Measurements from ENCODE around the gene SOX10. TPM values are rescaled to one million over a fixed set of nuclear protein-coding genes. Genes with fewer than 3 reads are reported as not detected.

The SOX10 gene
- total RNA-seq = 3.2 TPM

DNA sequence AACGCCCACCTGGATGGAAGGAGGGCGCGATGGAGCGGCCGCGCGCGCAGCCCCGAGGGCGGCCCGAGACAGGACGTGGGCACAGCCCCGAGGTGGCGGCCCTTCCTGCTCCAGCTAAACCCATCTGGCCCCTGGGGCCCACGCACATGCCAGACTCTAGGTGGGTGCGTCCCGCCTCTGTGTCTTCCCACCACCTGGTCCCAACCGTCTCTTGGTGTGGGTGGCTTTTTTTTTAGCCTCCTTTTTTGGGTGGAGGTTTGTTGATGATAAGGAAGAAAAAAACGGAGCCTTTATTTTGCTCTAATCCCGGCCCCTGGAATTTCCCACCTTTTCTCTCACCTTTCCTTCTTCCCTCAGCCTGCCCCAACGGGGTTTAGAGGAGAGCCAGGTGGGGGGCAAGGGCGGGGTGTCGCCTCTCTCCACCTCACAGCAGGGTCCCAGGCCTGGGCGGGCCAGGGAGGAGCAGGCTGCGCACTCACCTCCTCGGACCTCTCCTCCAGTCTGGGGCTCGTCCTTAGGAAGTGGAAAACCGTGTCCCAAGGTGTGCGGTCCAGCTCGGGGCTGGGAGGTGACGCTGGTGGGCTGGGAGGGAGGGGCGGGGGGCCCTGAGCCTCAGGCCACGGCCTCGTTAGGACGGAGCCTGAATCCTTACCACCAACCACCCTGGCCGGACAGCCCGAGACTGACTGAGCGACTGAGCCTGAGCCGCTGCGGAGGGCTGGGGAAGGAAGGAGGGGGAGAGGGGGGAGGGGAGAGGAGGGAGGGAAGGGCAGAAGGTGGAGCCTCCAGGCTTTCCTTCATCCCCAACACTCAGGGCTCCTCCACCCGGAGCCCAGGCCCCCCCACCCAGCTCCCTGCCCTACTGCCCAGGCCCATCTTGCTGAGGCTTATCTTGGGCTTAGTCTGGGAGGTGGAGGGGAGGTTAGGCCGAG is at the start of gene SOX10:
TSS of gene SOX10 (minus strand) at position 696 of the 932 bp plus-strand sequence. CDS start 771 bp downstream, outside the sequence.
- no peak for TF ChIP-seq CTCF (IDR thresholded peaks at IDR 0.05)
- TF ChIP-seq POLR2AphosphoS5 (IDR thresholded peaks at IDR 0.05; ENCODE audit: insufficient read depth in 1 of 2, low read depth in 1 of 2) = no peak
- no peak for TF ChIP-seq POLR2A (IDR thresholded peaks at IDR 0.05)
- H3K4me1 ChIP-seq = no peaks in the 10 kb centered on the region
- H3K36me3 ChIP-seq = no peaks in the 10 kb centered on the region
- peak within 1 kb of the TSS in 1 of 2 donors; percentile 21 for H3K4me3 ChIP-seq
- H3K27me3 ChIP-seq = no peaks in the 10 kb centered on the region
- intact Hi-C loops (cut with DNase I) = no loop called here
- no peak within 1 kb of the TSS for H3K27ac ChIP-seq
- DNase-seq (ENCODE audit: extremely low spot score in 2 of 2) = no peak
- H3K9me3 ChIP-seq = no peaks in the 10 kb centered on the region

- intact Hi-C loops (cut with DNase I) = no loop called here
- peaks cover 34% of the 10 kb centered on the region for H3K4me1 ChIP-seq
- TF ChIP-seq CTCF (IDR thresholded peaks at IDR 0.05) (no peak), POLR2A (IDR thresholded peaks at IDR 0.05) (no peak), POLR2AphosphoS5 (IDR thresholded peaks at IDR 0.05; ENCODE audit: insufficient read depth in 1 of 2, low read depth in 1 of 2) (no peak)
- no peak for DNase-seq (ENCODE audit: extremely low spot score in 2 of 2)
- H3K27ac ChIP-seq = peak overlapping the region; percentile 75
- no peaks in the 10 kb centered on the region for H3K9me3 ChIP-seq
- no peaks in the 10 kb centered on the region for H3K36me3 ChIP-seq
- H3K27me3 ChIP-seq = no peaks in the 10 kb centered on the region
- no peak overlapping the region for H3K4me3 ChIP-seq
Measured at GRCh38 chr22:38033522-38034277, 49.3 kb upstream of the SOX10 start.

GRCh38 chr22:38032681-38033521 is 48.5 kb upstream of the SOX10 start:
- TF ChIP-seq POLR2AphosphoS5 (IDR thresholded peaks at IDR 0.05; ENCODE audit: insufficient read depth in 1 of 2, low read depth in 1 of 2) (peak; percentile 8 to 62), POLR2A (IDR thresholded peaks at IDR 0.05) (no peak), CTCF (IDR thresholded peaks at IDR 0.05) (no peak)
- no peaks in the 10 kb centered on the region for H3K9me3 ChIP-seq
- H3K27me3 ChIP-seq = no peaks in the 10 kb centered on the region
- DNase-seq (ENCODE audit: extremely low spot score in 2 of 2) = peak in 1 of 2 donors; percentile 91
- intact Hi-C loops (cut with DNase I) = no loop called here
- no peaks in the 10 kb centered on the region for H3K36me3 ChIP-seq
- no peak overlapping the region for H3K4me3 ChIP-seq
- H3K27ac ChIP-seq = peak overlapping the region; percentile 75
- peaks cover 34% of the 10 kb centered on the region for H3K4me1 ChIP-seq

GRCh38 chr22:38031491-38031890 is 47.1 kb upstream of the SOX10 start:
- DNase-seq (ENCODE audit: extremely low spot score in 2 of 2) = no peak
- no peak overlapping the region for H3K4me3 ChIP-seq
- no peaks in the 10 kb centered on the region for H3K9me3 ChIP-seq
- no peak for TF ChIP-seq CTCF (IDR thresholded peaks at IDR 0.05)
- no peak for TF ChIP-seq POLR2AphosphoS5 (IDR thresholded peaks at IDR 0.05; ENCODE audit: insufficient read depth in 1 of 2, low read depth in 1 of 2)
- TF ChIP-seq POLR2A (IDR thresholded peaks at IDR 0.05) = no peak
- peaks cover 34% of the 10 kb centered on the region for H3K4me1 ChIP-seq
- no peaks in the 10 kb centered on the region for H3K36me3 ChIP-seq
- H3K27ac ChIP-seq = no peak overlapping the region
- no peaks in the 10 kb centered on the region for H3K27me3 ChIP-seq
- intact Hi-C loops (cut with DNase I) = no loop called here
